LNCaP clone FGC (cell line): ENCODE data around the gene FRMD4A.

Experiments
- DNase-seq: peaks from one replicate; pipeline ENCODE4 v3.0.0-alpha.2; 2011; ENCODE audit warnings: low read depth
- H3K4me3 ChIP-seq: 2 replicates; pipeline ENCODE4 v1.5.1; 2011; ENCODE audit warnings: mild to moderate bottlenecking, low read depth, low read length, control low read depth
- TF ChIP-seq, protein P1 (sequence below): IDR thresholded peaks from 2 replicates; pipeline ENCODE4 v1.5.1; 2012; ENCODE audit warnings: mild to moderate bottlenecking; ENCODE audit not compliant: control insufficient read depth, insufficient read depth; ENCODE audit errors: extremely low read depth

FRMD4A gene

DNA sequence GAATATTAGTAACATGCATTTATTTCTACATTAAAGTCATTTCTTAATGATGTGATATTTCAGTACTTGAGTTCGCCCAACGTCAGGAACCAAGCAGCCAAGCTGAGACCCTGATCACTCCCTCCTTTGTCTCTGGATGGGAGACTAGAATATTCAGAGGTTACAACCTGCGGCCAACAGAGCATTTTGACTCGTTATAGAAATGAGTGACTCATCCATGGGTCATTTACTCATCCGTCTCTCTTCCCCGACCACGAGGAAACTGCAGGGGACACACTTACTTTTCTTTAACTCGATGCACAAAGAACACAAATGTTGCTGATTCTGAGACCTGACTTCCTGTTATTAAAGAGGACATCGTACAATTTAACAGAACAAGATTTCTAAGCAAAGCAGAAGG is 343.3 kb downstream of the FRMD4A start:
- H3K4me3 ChIP-seq = no peak overlapping the region
- TF ChIP-seq, protein P1, sequence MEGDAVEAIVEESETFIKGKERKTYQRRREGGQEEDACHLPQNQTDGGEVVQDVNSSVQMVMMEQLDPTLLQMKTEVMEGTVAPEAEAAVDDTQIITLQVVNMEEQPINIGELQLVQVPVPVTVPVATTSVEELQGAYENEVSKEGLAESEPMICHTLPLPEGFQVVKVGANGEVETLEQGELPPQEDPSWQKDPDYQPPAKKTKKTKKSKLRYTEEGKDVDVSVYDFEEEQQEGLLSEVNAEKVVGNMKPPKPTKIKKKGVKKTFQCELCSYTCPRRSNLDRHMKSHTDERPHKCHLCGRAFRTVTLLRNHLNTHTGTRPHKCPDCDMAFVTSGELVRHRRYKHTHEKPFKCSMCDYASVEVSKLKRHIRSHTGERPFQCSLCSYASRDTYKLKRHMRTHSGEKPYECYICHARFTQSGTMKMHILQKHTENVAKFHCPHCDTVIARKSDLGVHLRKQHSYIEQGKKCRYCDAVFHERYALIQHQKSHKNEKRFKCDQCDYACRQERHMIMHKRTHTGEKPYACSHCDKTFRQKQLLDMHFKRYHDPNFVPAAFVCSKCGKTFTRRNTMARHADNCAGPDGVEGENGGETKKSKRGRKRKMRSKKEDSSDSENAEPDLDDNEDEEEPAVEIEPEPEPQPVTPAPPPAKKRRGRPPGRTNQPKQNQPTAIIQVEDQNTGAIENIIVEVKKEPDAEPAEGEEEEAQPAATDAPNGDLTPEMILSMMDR = no peak
- DNase-seq = no peak

DNA sequence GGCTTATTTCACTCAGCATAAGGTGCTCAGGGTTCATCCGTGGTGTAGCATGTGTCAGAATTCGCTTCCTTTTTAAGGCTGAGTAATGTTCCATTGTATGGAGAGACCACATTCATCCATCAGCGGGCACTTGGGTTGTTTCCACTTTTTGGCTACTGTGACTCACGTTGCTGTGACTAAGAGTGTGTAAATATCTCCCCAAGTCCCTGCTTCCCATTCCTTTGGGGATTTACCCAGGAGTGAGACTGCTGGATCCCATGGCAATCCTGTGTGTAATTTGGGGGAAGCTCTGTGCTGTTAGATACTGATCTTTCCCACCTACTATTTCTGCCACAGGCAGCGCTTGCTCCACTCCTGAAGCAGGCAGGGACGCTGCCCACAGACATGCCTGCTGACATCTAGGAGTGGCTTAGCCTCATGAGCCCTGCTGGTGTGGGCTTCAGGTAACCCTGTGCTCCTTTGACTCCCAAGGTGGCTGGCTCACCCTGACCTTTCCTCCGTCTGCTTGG is 346.0 kb downstream of the FRMD4A start:
- no peak overlapping the region for H3K4me3 ChIP-seq
- TF ChIP-seq, protein P1 = no peak
- DNase-seq = no peak

DNA sequence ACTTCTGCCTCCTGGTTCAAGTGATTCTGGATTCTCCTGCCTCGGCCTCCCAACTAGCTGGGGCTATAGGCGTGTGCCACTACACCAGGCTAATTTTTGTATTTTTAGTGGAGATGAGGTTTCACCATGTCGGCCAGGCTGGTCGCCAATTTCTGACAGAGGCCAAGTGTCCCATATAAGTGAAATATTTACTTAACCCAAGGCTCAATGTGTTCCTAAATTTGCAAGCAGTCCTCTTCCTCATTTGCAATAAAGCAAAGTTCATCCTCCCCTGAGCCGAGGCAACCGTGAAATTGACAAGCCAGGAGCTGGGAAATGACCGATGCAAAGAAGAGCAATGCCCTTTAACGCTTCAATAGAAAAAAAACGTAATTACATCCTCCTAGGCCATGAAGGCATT is 347.7 kb downstream of the FRMD4A start:
- peak; percentile 54 for DNase-seq
- no peak overlapping the region for H3K4me3 ChIP-seq
- TF ChIP-seq, protein P1 = no peak

DNA sequence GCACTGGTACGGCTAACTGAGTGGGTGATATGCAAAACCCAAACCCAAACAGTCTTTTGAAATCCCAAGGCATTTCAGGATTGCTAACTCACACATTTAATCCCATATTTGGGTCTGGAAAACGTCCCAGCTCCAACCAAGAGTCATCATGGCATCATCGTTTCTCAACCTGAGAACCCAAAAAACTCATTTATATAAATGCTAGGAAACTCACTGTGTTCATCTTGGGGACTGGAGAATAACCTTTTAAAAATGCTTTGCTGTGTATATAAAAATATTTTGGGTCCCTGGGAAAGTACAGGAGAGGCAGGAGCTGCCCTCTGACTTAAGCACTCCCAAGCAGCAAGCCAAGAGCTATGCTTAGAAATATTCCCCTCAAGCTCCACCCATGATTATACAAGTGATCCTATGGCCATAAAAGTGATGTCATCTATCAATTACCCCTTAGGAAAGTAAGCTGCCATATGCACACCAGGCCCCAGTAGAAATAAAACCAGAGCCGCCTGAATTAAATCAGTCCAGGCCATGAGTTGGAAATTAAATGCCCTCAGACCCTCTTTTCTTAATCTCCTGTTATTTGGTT is 352.1 kb downstream of the FRMD4A start:
- no peak for DNase-seq
- no peak overlapping the region for H3K4me3 ChIP-seq
- TF ChIP-seq, protein P1 = no peak

DNA sequence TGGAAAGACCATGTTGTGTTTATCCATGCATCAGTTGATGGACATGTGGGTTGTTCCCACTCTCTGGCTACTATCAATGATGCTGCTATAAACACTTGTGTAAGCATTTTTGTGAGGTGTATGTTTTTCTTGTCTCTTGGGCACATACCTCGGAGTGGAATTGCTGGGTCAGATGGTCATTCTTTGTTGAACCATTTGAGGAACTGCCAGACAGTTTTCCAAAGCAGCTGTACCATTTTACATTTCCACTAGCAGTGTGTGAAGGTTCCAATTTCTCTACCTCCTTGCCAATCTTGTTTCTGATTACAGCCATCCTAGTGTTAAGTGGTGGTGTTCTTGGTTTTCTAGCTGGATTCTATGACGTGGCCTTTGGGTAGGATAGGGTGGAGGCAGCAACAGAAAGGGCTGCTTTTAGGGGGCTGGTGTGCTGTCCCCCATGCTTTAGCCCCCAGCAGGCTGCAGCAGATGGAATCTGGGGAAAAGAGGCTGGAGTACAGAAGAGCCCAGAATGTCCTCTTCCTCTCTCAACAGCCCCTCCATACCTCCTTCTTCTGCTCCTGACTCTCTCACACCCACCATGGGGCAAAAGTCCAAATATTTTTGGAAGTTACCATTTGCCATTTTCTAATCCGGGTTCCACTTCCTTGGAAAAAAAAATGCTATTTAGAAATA is 352.7 kb downstream of the FRMD4A start:
- DNase-seq = no peak
- TF ChIP-seq, protein P1 = no peak
- H3K4me3 ChIP-seq = no peak overlapping the region

DNA sequence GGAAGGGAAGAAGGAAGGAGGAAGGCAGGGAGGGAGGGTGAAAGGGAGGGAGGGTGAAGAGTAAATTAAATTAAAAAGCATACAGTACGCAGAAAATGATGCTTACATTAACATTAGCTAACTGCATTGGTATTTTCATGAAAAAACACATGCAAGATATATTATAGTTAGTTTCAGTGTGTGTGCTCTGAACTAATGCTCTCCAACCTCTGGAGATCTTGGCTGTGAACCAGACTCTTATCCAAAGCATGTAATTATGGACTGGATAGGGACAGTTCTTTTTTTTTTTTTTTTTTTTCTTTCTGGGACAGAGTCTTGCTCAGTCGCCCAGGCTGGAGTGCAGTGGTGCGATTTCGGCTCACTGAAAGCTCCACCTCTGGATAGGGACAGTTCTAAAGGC is 357.0 kb downstream of the FRMD4A start:
- TF ChIP-seq, protein P1 = no peak
- no peak overlapping the region for H3K4me3 ChIP-seq
- DNase-seq = no peak
